Kidney (tissue), 14 donors: Measurements from ENCODE around the gene GSTA5. TPM values are rescaled to one million over a fixed set of nuclear protein-coding genes. Genes with fewer than 3 reads are reported as not detected.
"Not testable (repeated sequence)": the region's sequence is repeated elsewhere in the genome, so short reads cannot be mapped to it uniquely, and the experiment has no call there.

ENCODE experiments used
- DNase-seq, 5 donors: peaks; one replicate each; pipeline ENCODE4 v3.0.0-alpha.2; 2013 to 2020
- FAIRE-seq: peaks from 2 replicates; lab custom pipeline; 2012; peaks lifted over from hg19 to GRCh38; lab: Jason Lieb, UNC
- H3K27ac ChIP-seq, 2 donors: one replicate each; pipeline ENCODE4 v1.7.0; 2013; ENCODE audit warnings: low read depth in 2 of 2, low read length in 2 of 2, inconsistent platforms in 1 of 2
- H3K27me3 ChIP-seq: one replicate; pipeline ENCODE4 v1.7.1; 2013; ENCODE audit warnings: low read length, inconsistent platforms; ENCODE audit not compliant: control insufficient read depth, insufficient read depth
- H3K36me3 ChIP-seq, 3 donors: one replicate each; pipeline versions ENCODE4 v1.7.0 to v1.7.1; 2013; ENCODE audit warnings: low read length in 3 of 3, control low read depth in 1 of 3, inconsistent platforms in 1 of 3; ENCODE audit not compliant: insufficient read depth in 3 of 3, control insufficient read depth in 2 of 3
- H3K4me1 ChIP-seq, 3 donors: one replicate each; pipeline versions ENCODE4 v1.7.0 to v1.7.1; 2013; ENCODE audit warnings: low read length in 3 of 3, inconsistent platforms in 1 of 3, low read depth in 1 of 3; ENCODE audit not compliant: control insufficient read depth in 2 of 3, insufficient read depth in 2 of 3
- H3K4me3 ChIP-seq, 3 donors: one replicate each; pipeline versions ENCODE4 v1.7.0 to v1.8.1; 2013; ENCODE audit warnings: low read length in 3 of 3, control low read depth in 1 of 3, inconsistent platforms in 1 of 3
- H3K9ac ChIP-seq, 3 donors: one replicate each; pipeline versions ENCODE4 v1.7.0 to v1.7.1; 2013; ENCODE audit warnings: low read length in 3 of 3, control low read depth in 1 of 3, inconsistent platforms in 1 of 3
- H3K9me3 ChIP-seq, 3 donors: one replicate each; pipeline versions ENCODE4 v1.7.0 to v1.7.1; 2013; ENCODE audit warnings: low read length in 3 of 3, control low read depth in 1 of 3, inconsistent platforms in 1 of 3; ENCODE audit not compliant: control insufficient read depth in 2 of 3, insufficient read depth in 1 of 3
- CTCF ChIP-seq: IDR thresholded peaks from 3 replicates; pipeline ENCODE4 v1.5.1; 2012; ENCODE audit warnings: mild to moderate bottlenecking, moderate library complexity, borderline replicate concordance; ENCODE audit not compliant: insufficient read depth; ENCODE audit errors: extremely low read depth
- intact Hi-C: fragments of 100-400 bp; cut with DNase I; formaldehyde crosslinking; loops from one replicate; pipeline ENCODE4 v1.11.1; 2022
- polyA plus RNA-seq: library from polyadenylated mRNA; stranded (reverse); fragments of 350-450 nt; fragmentation: Illumina TruSeq; extraction: RNeasy Lipid Tissue Mini Kit (QIAGEN cat#74804); gene quantifications from one replicate; pipeline ENCODE4 v1.2.3, GENCODE V29; 2014; ENCODE audit warnings: low read depth, low replicate concordance; ENCODE audit not compliant: insufficient read depth
- total RNA-seq: library from RNA; stranded (reverse); fragmentation: NEBNext Ultra II Directional; extraction: Animal tissue kit (Norgen Biotek cat#: 25700); gene quantifications from one replicate; pipeline ENCODE4 v1.2.1, GENCODE V29; 2021
- donor health status: control.
- donor health status: control.
- donor health status: control.
- donor health status: control.
- donor health status: control.
- donor health status: DM: yes; HTN: yes; CAD: no.
- donor health status: Normal renal cell carcinoma (clear cell type).

Gene GSTA5
- total and polyA plus RNA-seq, 2 donors from 2014 or later, result not detected

GRCh38 chr6:52858416-52858815 is 17.8 kb upstream of the GSTA5 start:
- FAIRE-seq, result no peak
- TF ChIP-seq CTCF, result no peak

GRCh38 chr6:52856137-52856536 is 15.5 kb upstream of the GSTA5 start:
- intact Hi-C loops, H3K4me1 ChIP-seq, H3K36me3 ChIP-seq, H3K9ac ChIP-seq, H3K9me3 ChIP-seq, H3K27me3 ChIP-seq, FAIRE-seq, H3K27ac ChIP-seq, H3K4me3 ChIP-seq: not testable (repeated sequence)
- peak; percentile 20 to 73 (median 43) for DNase-seq

More at GRCh38 chr6:52858416-52858815, 17.8 kb upstream of the GSTA5 start:
- Histone ChIP-seq H3K9me3 (no peaks in the 10 kb centered on the region), H3K4me3 (no peak overlapping the region), H3K27ac (no peak overlapping the region), H3K4me1 (no peaks in the 10 kb centered on the region), H3K9ac (no peak overlapping the region), H3K27me3 (no peaks in the 10 kb centered on the region), H3K36me3 (no peaks in the 10 kb centered on the region)
- no peak for DNase-seq
- intact Hi-C loops, result no loop called here

GRCh38 chr6:52849137-52849536 is 8.5 kb upstream of the GSTA5 start:
- DNase-seq (no peak), FAIRE-seq (no peak)
- Histone ChIP-seq H3K4me3 (no peak overlapping the region), H3K36me3 (no peaks in the 10 kb centered on the region), H3K9me3 (no peaks in the 10 kb centered on the region), H3K27me3 (no peaks in the 10 kb centered on the region), H3K4me1 (no peaks in the 10 kb centered on the region), H3K9ac (no peak overlapping the region), H3K27ac (no peak overlapping the region)
- TF ChIP-seq CTCF, result no peak
- intact Hi-C loops, result no loop called here

- DNase-seq (no peak), FAIRE-seq (no peak)
- Histone ChIP-seq H3K27me3 (no peaks in the 10 kb centered on the region), H3K9ac (no peak overlapping the region), H3K4me3 (no peak overlapping the region), H3K27ac (no peak overlapping the region), H3K36me3 (no peaks in the 10 kb centered on the region), H3K4me1 (no peaks in the 10 kb centered on the region), H3K9me3 (no peaks in the 10 kb centered on the region)
- intact Hi-C loops, result no loop called here
- TF ChIP-seq CTCF, result no peak
Observed at GRCh38 chr6:52846002-52846401, 5.4 kb upstream of the GSTA5 start.
